ENCODE results near the gene MCM6. TPM values are rescaled to one million over a fixed set of nuclear protein-coding genes. Genes with fewer than 3 reads are reported as not detected.

The MCM6 gene
- total RNA-seq, 1 experiment from 2014 or later, result 84.8 TPM

DNA sequence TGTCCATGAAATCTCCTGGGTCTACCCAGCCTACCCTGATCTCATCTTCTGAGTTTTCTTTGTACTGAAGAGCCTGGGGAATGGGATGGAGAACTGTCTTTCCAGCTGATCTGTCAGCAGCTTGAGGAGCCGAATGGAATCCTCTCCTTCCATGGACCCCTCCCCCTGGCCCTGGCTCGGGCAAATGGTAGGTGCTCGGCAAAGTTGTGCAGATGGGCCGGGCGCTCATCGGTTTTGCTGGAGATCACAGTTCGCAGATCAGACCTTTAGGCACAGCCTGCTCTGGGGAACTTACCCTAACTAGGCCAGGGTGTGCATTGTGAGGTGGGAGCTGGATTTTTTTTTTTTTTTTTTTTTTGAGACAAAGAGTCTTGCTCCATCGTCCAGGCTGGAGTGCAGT lies 79.6 kb downstream of the MCM6 start:
- intact Hi-C loops (cut with micrococcal nuclease), result loop anchor here (5.0 kb wide), 1 partner anchor 794 kb away; no protein-coding TSS in a partner anchor
- H3K36me3 ChIP-seq (ENCODE audit: control insufficient read depth in 1 of 2, insufficient read depth in 2 of 2, low read length in 2 of 2), result no peaks in the 10 kb centered on the region
- DNase-seq (ENCODE audit: low read depth, low spot score), result no peak
- no peaks in the 10 kb centered on the region for H3K27me3 ChIP-seq (ENCODE audit: insufficient read depth, low read length)
- no peaks in the 10 kb centered on the region for H4K20me1 ChIP-seq (ENCODE audit: insufficient read depth)
- H3K9me3 ChIP-seq (ENCODE audit: control insufficient read depth in 1 of 2, insufficient read depth in 1 of 2, low read depth in 1 of 2, low read length in 2 of 2), result peaks cover 7 to 14% of the 10 kb centered on the region in 2 experiments; a peak in 2 of 4 replicates
- H3K9ac ChIP-seq (ENCODE audit: low read length), result no peak overlapping the region
- H3K79me2 ChIP-seq (ENCODE audit: insufficient read depth, low read length), result no peaks in the 10 kb centered on the region
- H3K4me3 ChIP-seq (replicated peaks in 1 of 2; ENCODE audit: low read depth in 1 of 2, low read length in 2 of 2), result no peak overlapping the region
- H3K27ac ChIP-seq (ENCODE audit: low read depth, low read length), result no peak overlapping the region
- no peak overlapping the region for H2AFZ ChIP-seq (ENCODE audit: low read depth, low read length, poor library complexity, severe bottlenecking)
- ATAC-seq, result no peak
- H3K4me1 ChIP-seq (ENCODE audit: control insufficient read depth in 1 of 2, insufficient read depth in 2 of 2, low read length in 2 of 2), result peaks cover 0 to 12% of the 10 kb centered on the region in 2 experiments; a peak in 1 of 4 replicates
- no TSS peak for BruUV-seq (replicated peaks)
- no peaks in the 10 kb centered on the region for H3K9me2 ChIP-seq (ENCODE audit: insufficient read depth)
- ChIA-PET CTCF (interaction anchor here (0.7 to 3.8 kb wide), 5 partner anchors 11 to 1029 kb away, joined by 4 to 30 read pairs (median 11); no protein-coding TSS in a partner anchor), RAD21 (ENCODE audit: low non-redundant PET in 1 of 2, low total read pairs in 2 of 2, uncharacterized antibody in 2 of 2, unreplicated experiment in 2 of 2) (interaction anchor here in 1 of 2 experiments (0.6 kb wide), 1 partner anchor 69 kb away, joined by 7 read pairs; no protein-coding TSS in a partner anchor), POLR2A (no interaction called here)
- no peak overlapping the region for H3K4me2 ChIP-seq (ENCODE audit: low read length)
- TF ChIP-seq EZH2 (IDR thresholded peaks at IDR 0.05), result no peak
- TF ChIP-seq ELF1 (IDR thresholded peaks at IDR 0.05; ENCODE audit: borderline replicate concordance, low read depth), result no peak
- no peak for TF ChIP-seq FOSL1 (IDR thresholded peaks at IDR 0.05; ENCODE audit: low read depth)
- no peak for TF ChIP-seq POLR2AphosphoS5 (IDR thresholded peaks at IDR 0.05; ENCODE audit: low read depth, low read length)
- TF ChIP-seq CBX3 (IDR thresholded peaks at IDR 0.05; ENCODE audit: low read depth), result no peak
- no peak for TF ChIP-seq TCF7L2 (IDR thresholded peaks at IDR 0.05; ENCODE audit: borderline replicate concordance, extremely low read depth, insufficient read depth, insufficient read length)
- no peak for TF ChIP-seq EZH2phosphoT487 (IDR thresholded peaks at IDR 0.05; ENCODE audit: borderline replicate concordance)
- TF ChIP-seq SIN3A (IDR thresholded peaks at IDR 0.05; ENCODE audit: low read depth), result no peak
- TF ChIP-seq CEBPB (IDR thresholded peaks at IDR 0.05; ENCODE audit: low read depth), result no peak
- TF ChIP-seq ZBTB33 (IDR thresholded peaks at IDR 0.05; ENCODE audit: extremely low read depth, insufficient replicate concordance, low read length), result no peak
- no peak for TF ChIP-seq YY1 (IDR thresholded peaks at IDR 0.05; ENCODE audit: extremely low read depth, insufficient replicate concordance, low read depth, low read length)
- no peak for TF ChIP-seq SRF (IDR thresholded peaks at IDR 0.05; ENCODE audit: low read depth)
- no peak for TF ChIP-seq SP1 (IDR thresholded peaks at IDR 0.05; ENCODE audit: low read depth)
- no peak for TF ChIP-seq MAX (IDR thresholded peaks at IDR 0.05)
- TF ChIP-seq RAD21 (IDR thresholded peaks at IDR 0.05; ENCODE audit: low read depth), result no peak
- no peak for TF ChIP-seq ATF3 (IDR thresholded peaks at IDR 0.05)
- no peak for TF ChIP-seq POLR2A (IDR thresholded peaks at IDR 0.05; ENCODE audit: borderline replicate concordance, extremely low read depth, insufficient read depth, insufficient read length)
- TF ChIP-seq ZNF274 (IDR thresholded peaks at IDR 0.05; ENCODE audit: low read depth, low read length), result no peak
- no peak for TF ChIP-seq ZFX (IDR thresholded peaks at IDR 0.05)
- no peak for TF ChIP-seq CTCF (IDR thresholded peaks at IDR 0.05 in 2 of 3, conservative IDR thresholded peaks at IDR 0.05 in 1 of 3; ENCODE audit: borderline replicate concordance in 1 of 3, insufficient read depth in 1 of 3, low read depth in 2 of 3, low read length in 2 of 3)

Measured in HCT116 (cell line).